ENCODE data around the gene NRXN3. TPM values are rescaled to one million over a fixed set of nuclear protein-coding genes. Genes with fewer than 3 reads are reported as not detected.

The NRXN3 gene
- total RNA-seq, 1 donor from 2014 or later: 5.9 TPM

DNA sequence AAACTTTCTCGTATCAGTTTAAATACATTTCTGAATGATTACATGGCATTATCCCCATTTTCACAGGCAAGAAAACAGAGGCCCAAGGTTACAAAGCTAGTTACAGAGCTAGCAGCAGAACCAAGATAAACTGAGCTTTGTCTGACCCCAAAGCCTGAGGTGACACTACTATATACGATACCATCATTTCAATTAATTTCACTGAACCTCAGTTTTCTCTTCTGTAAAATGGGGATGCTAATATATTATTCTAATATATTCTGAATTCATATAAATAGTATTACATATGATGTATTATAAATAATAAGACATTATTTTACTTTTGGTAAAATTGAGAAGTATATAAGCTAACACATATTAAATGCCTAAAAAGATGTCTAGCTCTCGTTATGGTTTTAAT lies 143.3 kb downstream of the NRXN3 start:
- Histone ChIP-seq H3K27ac (no peak overlapping the region), H3F3A (ENCODE audit: low read depth) (peaks cover 11% of the 10 kb centered on the region), H3K9ac (no peak overlapping the region), H4K20me1 (ENCODE audit: low read depth) (no peaks in the 10 kb centered on the region), H3K4me1 (peaks cover 41% of the 10 kb centered on the region), H3K4me2 (no peak overlapping the region), H2AFZ (replicated peaks) (no peak overlapping the region), H3K79me2 (ENCODE audit: low read depth) (no peaks in the 10 kb centered on the region), H3K9me3 (ENCODE audit: low read depth) (no peaks in the 10 kb centered on the region), H3K27me3 (no peaks in the 10 kb centered on the region), H3K36me3 (no peaks in the 10 kb centered on the region), H3K4me3 (no peak overlapping the region)
- Mint-ChIP-seq H3K9me3 (no peaks in the 10 kb centered on the region), H3K36me3 (no peaks in the 10 kb centered on the region), H3K4me1 (peaks cover 17% of the 10 kb centered on the region), H3K27ac (no peak overlapping the region), H3K4me3 (no peak overlapping the region), H3K27me3 (ENCODE audit: insufficient read depth, low read depth) (no peaks in the 10 kb centered on the region)
- no peak for DNase-seq (ENCODE audit: low spot score)
- TF ChIP-seq EZH2 (IDR thresholded peaks at IDR 0.05) (no peak), EZH2phosphoT487 (IDR thresholded peaks at IDR 0.05) (no peak)
- TF ChIP-seq, protein P1, sequence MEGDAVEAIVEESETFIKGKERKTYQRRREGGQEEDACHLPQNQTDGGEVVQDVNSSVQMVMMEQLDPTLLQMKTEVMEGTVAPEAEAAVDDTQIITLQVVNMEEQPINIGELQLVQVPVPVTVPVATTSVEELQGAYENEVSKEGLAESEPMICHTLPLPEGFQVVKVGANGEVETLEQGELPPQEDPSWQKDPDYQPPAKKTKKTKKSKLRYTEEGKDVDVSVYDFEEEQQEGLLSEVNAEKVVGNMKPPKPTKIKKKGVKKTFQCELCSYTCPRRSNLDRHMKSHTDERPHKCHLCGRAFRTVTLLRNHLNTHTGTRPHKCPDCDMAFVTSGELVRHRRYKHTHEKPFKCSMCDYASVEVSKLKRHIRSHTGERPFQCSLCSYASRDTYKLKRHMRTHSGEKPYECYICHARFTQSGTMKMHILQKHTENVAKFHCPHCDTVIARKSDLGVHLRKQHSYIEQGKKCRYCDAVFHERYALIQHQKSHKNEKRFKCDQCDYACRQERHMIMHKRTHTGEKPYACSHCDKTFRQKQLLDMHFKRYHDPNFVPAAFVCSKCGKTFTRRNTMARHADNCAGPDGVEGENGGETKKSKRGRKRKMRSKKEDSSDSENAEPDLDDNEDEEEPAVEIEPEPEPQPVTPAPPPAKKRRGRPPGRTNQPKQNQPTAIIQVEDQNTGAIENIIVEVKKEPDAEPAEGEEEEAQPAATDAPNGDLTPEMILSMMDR (IDR thresholded peaks at IDR 0.05): no peak

DNA sequence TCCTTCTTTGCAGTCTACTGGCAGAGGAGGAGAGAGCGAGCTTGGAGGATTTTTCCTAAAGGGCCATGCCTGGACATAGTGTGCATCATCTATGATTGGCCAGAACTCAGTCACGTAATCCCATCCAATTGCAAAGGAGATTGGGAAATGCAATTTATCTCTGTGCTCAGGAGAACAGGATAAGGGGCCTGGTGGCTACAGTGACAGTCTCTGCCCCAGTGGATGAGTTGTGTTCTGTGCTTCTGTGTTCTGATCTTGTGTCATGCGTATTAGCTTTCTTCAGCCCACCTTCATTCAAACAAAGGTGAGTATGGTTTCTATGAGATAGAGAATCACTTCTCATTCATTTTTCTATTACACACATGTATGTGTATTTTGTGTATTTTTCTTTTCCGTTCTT lies 144.3 kb downstream of the NRXN3 start:
- Mint-ChIP-seq H3K27me3 (ENCODE audit: insufficient read depth, low read depth) (no peaks in the 10 kb centered on the region), H3K36me3 (no peaks in the 10 kb centered on the region), H3K9me3 (no peaks in the 10 kb centered on the region), H3K27ac (no peak overlapping the region), H3K4me3 (no peak overlapping the region), H3K4me1 (peaks cover 18% of the 10 kb centered on the region)
- no peak for DNase-seq (ENCODE audit: low spot score)
- Histone ChIP-seq H3K4me3 (no peak overlapping the region), H3K4me1 (peaks cover 42% of the 10 kb centered on the region), H3K79me2 (ENCODE audit: low read depth) (no peaks in the 10 kb centered on the region), H3K27me3 (no peaks in the 10 kb centered on the region), H2AFZ (replicated peaks) (no peak overlapping the region), H4K20me1 (ENCODE audit: low read depth) (no peaks in the 10 kb centered on the region), H3K9me3 (ENCODE audit: low read depth) (no peaks in the 10 kb centered on the region), H3K9ac (no peak overlapping the region), H3F3A (ENCODE audit: low read depth) (peaks cover 11% of the 10 kb centered on the region), H3K4me2 (no peak overlapping the region), H3K36me3 (no peaks in the 10 kb centered on the region), H3K27ac (no peak overlapping the region)
- TF ChIP-seq EZH2phosphoT487 (IDR thresholded peaks at IDR 0.05) (no peak), EZH2 (IDR thresholded peaks at IDR 0.05) (no peak)
- TF ChIP-seq, protein P1 (IDR thresholded peaks at IDR 0.05): no peak

DNA sequence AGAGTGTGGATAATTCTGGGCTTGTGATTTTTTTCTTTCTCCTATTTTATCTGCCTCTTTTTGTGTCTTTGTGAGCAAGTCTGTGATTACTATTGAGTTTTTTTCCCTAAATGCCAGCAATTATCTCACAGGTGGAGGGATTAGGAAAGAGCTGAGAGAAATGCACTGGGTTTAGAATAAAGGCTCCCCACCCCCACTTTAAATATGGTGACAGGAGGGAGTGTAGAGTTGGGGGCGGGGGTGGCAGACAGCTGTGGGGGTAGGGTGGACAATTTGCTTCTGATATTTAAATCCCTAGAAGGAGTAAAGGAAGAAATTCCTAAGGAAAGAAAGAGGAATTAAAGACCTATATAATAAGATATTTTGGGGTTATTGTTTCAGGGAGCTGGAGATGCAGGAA lies 145.9 kb downstream of the NRXN3 start:
- H3K4me2 ChIP-seq: peak overlapping the region; percentile 71
- H3K27me3 Mint-ChIP-seq (ENCODE audit: insufficient read depth, low read depth): peaks cover 3% of the 10 kb centered on the region
- no peak overlapping the region for H2AFZ ChIP-seq (replicated peaks)
- peak overlapping the region; percentile 47 for H3K27ac ChIP-seq
- H4K20me1 ChIP-seq (ENCODE audit: low read depth): no peaks in the 10 kb centered on the region
- no peaks in the 10 kb centered on the region for H3K9me3 ChIP-seq (ENCODE audit: low read depth)
- H3K4me1 Mint-ChIP-seq: peaks cover 29% of the 10 kb centered on the region
- no peak overlapping the region for H3K4me3 Mint-ChIP-seq
- H3K79me2 ChIP-seq (ENCODE audit: low read depth): no peaks in the 10 kb centered on the region
- H3K36me3 Mint-ChIP-seq: no peaks in the 10 kb centered on the region
- H3K9ac ChIP-seq: no peak overlapping the region
- H3K36me3 ChIP-seq: no peaks in the 10 kb centered on the region
- TF ChIP-seq EZH2 (IDR thresholded peaks at IDR 0.05) (no peak), EZH2phosphoT487 (IDR thresholded peaks at IDR 0.05) (no peak)
- TF ChIP-seq, protein P1 (IDR thresholded peaks at IDR 0.05): no peak
- H3K4me1 ChIP-seq: peaks cover 48% of the 10 kb centered on the region
- no peaks in the 10 kb centered on the region for H3K9me3 Mint-ChIP-seq
- H3K27ac Mint-ChIP-seq: no peak overlapping the region
- peaks cover 11% of the 10 kb centered on the region for H3F3A ChIP-seq (ENCODE audit: low read depth)
- peak; percentile 19 for DNase-seq (ENCODE audit: low spot score)
- peak overlapping the region; percentile 12 for H3K4me3 ChIP-seq
- H3K27me3 ChIP-seq: no peaks in the 10 kb centered on the region
